Thyroid gland (tissue), 4 donors: ENCODE measurements around the gene CD93. TPM values are rescaled to one million over a fixed set of nuclear protein-coding genes. Genes with fewer than 3 reads are reported as not detected.

ENCODE experiments used
- DNase-seq, 2 donors: peaks; one replicate each; pipeline ENCODE4 v3.0.0-alpha.2; 2019
- H3K27ac ChIP-seq, 3 donors: fragments of 200-600 bp; sonication (generic); 1 replicate in 2 of 3; 2 replicates in 1 of 3; pipeline ENCODE4 v1.5.1; 2016 to 2019; ENCODE audit warnings: mild to moderate bottlenecking in 1 of 3, moderate library complexity in 1 of 3
- H3K27me3 ChIP-seq: fragments of 200-600 bp; sonication (generic); one replicate; pipeline ENCODE4 v1.5.1; 2019
- H3K36me3 ChIP-seq, 2 donors: fragments of 200-600 bp; sonication (generic); one replicate each; pipeline ENCODE4 v1.5.1; 2016 to 2019
- H3K4me1 ChIP-seq, 2 donors: fragments of 200-600 bp; sonication (generic); one replicate each; pipeline ENCODE4 v1.5.1; 2017 to 2019
- H3K4me3 ChIP-seq, 3 donors: fragments of 200-600 bp; sonication (generic); replicated peaks in 1 of 3; 1 replicate in 2 of 3; 2 replicates in 1 of 3; pipeline ENCODE4 v1.5.1; 2016; ENCODE audit warnings: mild to moderate bottlenecking in 1 of 3
- H3K9me3 ChIP-seq: fragments of 200-600 bp; sonication (generic); one replicate; pipeline ENCODE4 v1.5.1; 2017
- CTCF ChIP-seq, 6 experiments: fragments of 200-600 bp in 3 of 6; fragments of 450-650 bp in 3 of 6; sonication (generic) in 3 of 6; IDR thresholded peaks; one replicate each; pipeline ENCODE4 v1.5.1; 2016 to 2019; ENCODE audit warnings: antibody characterized with exemption in 6 of 6, mild to moderate bottlenecking in 2 of 6, inconsistent platforms in 1 of 6, moderate library complexity in 1 of 6
- POLR2A ChIP-seq, 2 donors: fragments of 450-650 bp; IDR thresholded peaks; one replicate each; pipeline ENCODE4 v1.6.1; 2017; ENCODE audit warnings: antibody characterized with exemption in 2 of 2, mild to moderate bottlenecking in 2 of 2, moderate library complexity in 1 of 2
- WGBS, 2 donors: methylation state at CpG; one replicate each; pipeline ENCODE4 v1.1.5; 2017; 5-methylcytosine and 5-hydroxymethylcytosine counted together
- intact Hi-C: fragments of 100-400 bp; cut with DNase I; formaldehyde crosslinking; loops from one replicate; pipeline ENCODE4 v1.15.1; 2023
- total RNA-seq, 4 donors: library from RNA; depleted of rRNA; stranded (reverse); fragments of >200 nt; gene quantifications; one replicate each; pipeline ENCODE4 v1.2.3, GENCODE V29; 2016

Gene CD93
- total RNA-seq, 4 donors from 2014 or later, result 13.6 to 53.8 (median 24.0) TPM

- Histone ChIP-seq H3K36me3 (no peaks in the 10 kb centered on the region), H3K4me3 (no peak overlapping the region), H3K27me3 (no peaks in the 10 kb centered on the region), H3K4me1 (peaks cover 0 to under 1% of the 10 kb centered on the region in 2 donors), H3K27ac (no peak overlapping the region), H3K9me3 (no peaks in the 10 kb centered on the region)
- WGBS, 2 donors, result 87 to 94% methylated on average over 5 to 9 of the region's 9 CpGs
- TF ChIP-seq POLR2A (IDR thresholded peaks at IDR 0.05) (no peak), CTCF (IDR thresholded peaks at IDR 0.05) (no peak)
- DNase-seq, result no peak
- intact Hi-C loops, result no loop called here
These were observed 25.8 kb upstream of the CD93 start for GRCh38 chr20:23111944-23112342.

- Histone ChIP-seq H3K36me3 (no peaks in the 10 kb centered on the region), H3K27me3 (no peaks in the 10 kb centered on the region), H3K4me3 (no peak overlapping the region), H3K4me1 (peaks cover 0 to 4% of the 10 kb centered on the region in 2 donors), H3K9me3 (no peaks in the 10 kb centered on the region), H3K27ac (no peak overlapping the region)
- 60 to 65% methylated on average over 11 to 16 of the region's 16 CpGs for WGBS, 2 donors
- intact Hi-C loops, result no loop called here
- TF ChIP-seq CTCF (IDR thresholded peaks at IDR 0.05), result no peak
- no peak for TF ChIP-seq POLR2A (IDR thresholded peaks at IDR 0.05)
- DNase-seq, result no peak
These were observed 25.3 kb upstream of the CD93 start for GRCh38 chr20:23111307-23111943.

- 66 to 75% methylated on average over 3 of the region's 3 CpGs for WGBS, 2 donors
- H3K4me1 ChIP-seq, result peaks cover 0 to 13% of the 10 kb centered on the region in 2 donors
- DNase-seq, result no peak
- no peaks in the 10 kb centered on the region for H3K27me3 ChIP-seq
- no peak for TF ChIP-seq POLR2A (IDR thresholded peaks at IDR 0.05)
- TF ChIP-seq CTCF (IDR thresholded peaks at IDR 0.05), result no peak
- H3K36me3 ChIP-seq, result no peaks in the 10 kb centered on the region
- no peak overlapping the region for H3K27ac ChIP-seq
- no peaks in the 10 kb centered on the region for H3K9me3 ChIP-seq
- no peak overlapping the region for H3K4me3 ChIP-seq
- intact Hi-C loops, result no loop called here
These were observed 22.7 kb upstream of the CD93 start for GRCh38 chr20:23108871-23109270.

- peaks cover 0 to 13% of the 10 kb centered on the region in 2 donors for H3K4me1 ChIP-seq
- intact Hi-C loops, result no loop called here
- H3K27me3 ChIP-seq, result no peaks in the 10 kb centered on the region
- WGBS, 2 donors, result 60 to 74% methylated on average over 3 of the region's 3 CpGs
- TF ChIP-seq CTCF (IDR thresholded peaks at IDR 0.05), result no peak
- no peak for TF ChIP-seq POLR2A (IDR thresholded peaks at IDR 0.05)
- DNase-seq, result no peak
- H3K36me3 ChIP-seq, result no peaks in the 10 kb centered on the region
- no peaks in the 10 kb centered on the region for H3K9me3 ChIP-seq
- no peak overlapping the region for H3K4me3 ChIP-seq
- H3K27ac ChIP-seq, result no peak overlapping the region
These were observed 21.3 kb upstream of the CD93 start for GRCh38 chr20:23107466-23107865.

- 67 to 77% methylated on average over 9 of the region's 9 CpGs for WGBS, 2 donors
- DNase-seq, result no peak
- intact Hi-C loops, result no loop called here
- no peak overlapping the region for H3K4me3 ChIP-seq
- peak overlapping the region in 2 of 3 donors; percentile 33 to 38 for H3K27ac ChIP-seq
- no peaks in the 10 kb centered on the region for H3K27me3 ChIP-seq
- H3K9me3 ChIP-seq, result no peaks in the 10 kb centered on the region
- no peaks in the 10 kb centered on the region for H3K36me3 ChIP-seq
- peaks cover 0 to 13% of the 10 kb centered on the region in 2 donors for H3K4me1 ChIP-seq
- TF ChIP-seq POLR2A (IDR thresholded peaks at IDR 0.05), result no peak
- no peak for TF ChIP-seq CTCF (IDR thresholded peaks at IDR 0.05)
These were observed 20.2 kb upstream of the CD93 start for GRCh38 chr20:23106271-23106851.
